Measurements from ENCODE around the gene SLC4A1AP. TPM values are rescaled to one million over a fixed set of nuclear protein-coding genes. Genes with fewer than 3 reads are reported as not detected.

Gene SLC4A1AP
- total and polyA plus RNA-seq, 2 of the 13 experiments (the other 11 are each of a cell fraction or from before 2014, with no cell fraction given): 15.3 to 44.6 TPM

- TF ChIP-seq, protein P1, sequence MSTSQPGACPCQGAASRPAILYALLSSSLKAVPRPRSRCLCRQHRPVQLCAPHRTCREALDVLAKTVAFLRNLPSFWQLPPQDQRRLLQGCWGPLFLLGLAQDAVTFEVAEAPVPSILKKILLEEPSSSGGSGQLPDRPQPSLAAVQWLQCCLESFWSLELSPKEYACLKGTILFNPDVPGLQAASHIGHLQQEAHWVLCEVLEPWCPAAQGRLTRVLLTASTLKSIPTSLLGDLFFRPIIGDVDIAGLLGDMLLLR (CRISPR knock-in tag; IDR thresholded peaks at IDR 0.05): no peak; the same call in 1 of the 2 replicates
- no peak for TF ChIP-seq PRDM4 (CRISPR knock-in tag; IDR thresholded peaks at IDR 0.05; ENCODE audit: borderline replicate concordance)
- no peak; the same call in none of the 2 replicates for TF ChIP-seq NFE2 (CRISPR knock-in tag; IDR thresholded peaks at IDR 0.05)
- TF ChIP-seq ZNF841 (CRISPR knock-in tag; IDR thresholded peaks at IDR 0.05; ENCODE audit: borderline replicate concordance): no peak
- TF ChIP-seq ZNF672 (CRISPR knock-in tag; IDR thresholded peaks at IDR 0.05): no peak
- TF ChIP-seq MXD3 (CRISPR knock-in tag; IDR thresholded peaks at IDR 0.05): peak; percentile 93
- peak; percentile 93; the same call in 1 of the 2 replicates for TF ChIP-seq ZFP36L2 (CRISPR knock-in tag; IDR thresholded peaks at IDR 0.05)
- TF ChIP-seq MAFG (CRISPR knock-in tag; IDR thresholded peaks at IDR 0.05): no peak
- no peak for TF ChIP-seq ZNF326 (CRISPR knock-in tag; IDR thresholded peaks at IDR 0.05; ENCODE audit: borderline replicate concordance)
- peak; percentile 94 for TF ChIP-seq ZNF205 (CRISPR knock-in tag; IDR thresholded peaks at IDR 0.05)
- TF ChIP-seq U2AF1 (optimal IDR thresholded peaks at IDR 0.05; ENCODE audit: low read depth, low read length): peak; percentile 96
- TF ChIP-seq, protein P2, sequence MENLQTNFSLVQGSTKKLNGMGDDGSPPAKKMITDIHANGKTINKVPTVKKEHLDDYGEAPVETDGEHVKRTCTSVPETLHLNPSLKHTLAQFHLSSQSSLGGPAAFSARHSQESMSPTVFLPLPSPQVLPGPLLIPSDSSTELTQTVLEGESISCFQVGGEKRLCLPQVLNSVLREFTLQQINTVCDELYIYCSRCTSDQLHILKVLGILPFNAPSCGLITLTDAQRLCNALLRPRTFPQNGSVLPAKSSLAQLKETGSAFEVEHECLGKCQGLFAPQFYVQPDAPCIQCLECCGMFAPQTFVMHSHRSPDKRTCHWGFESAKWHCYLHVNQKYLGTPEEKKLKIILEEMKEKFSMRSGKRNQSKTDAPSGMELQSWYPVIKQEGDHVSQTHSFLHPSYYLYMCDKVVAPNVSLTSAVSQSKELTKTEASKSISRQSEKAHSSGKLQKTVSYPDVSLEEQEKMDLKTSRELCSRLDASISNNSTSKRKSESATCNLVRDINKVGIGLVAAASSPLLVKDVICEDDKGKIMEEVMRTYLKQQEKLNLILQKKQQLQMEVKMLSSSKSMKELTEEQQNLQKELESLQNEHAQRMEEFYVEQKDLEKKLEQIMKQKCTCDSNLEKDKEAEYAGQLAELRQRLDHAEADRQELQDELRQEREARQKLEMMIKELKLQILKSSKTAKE (CRISPR knock-in tag; IDR thresholded peaks at IDR 0.05; ENCODE audit: borderline replicate concordance): no peak
- TF ChIP-seq ELF1 (CRISPR knock-in tag; IDR thresholded peaks at IDR 0.05): peak; percentile 66; the same call in 1 of the 2 replicates
- TF ChIP-seq ARID4A (CRISPR knock-in tag; IDR thresholded peaks at IDR 0.05; ENCODE audit: borderline replicate concordance): peak; percentile 96
- 0 out of 2 replicates have a peak, but pooled peaks have one; percentile 56 for TF ChIP-seq MTA3 (CRISPR knock-in tag; IDR thresholded peaks at IDR 0.05)
- peak; percentile 94; the same call in 1 of the 2 replicates for TF ChIP-seq GLI4 (CRISPR knock-in tag; IDR thresholded peaks at IDR 0.05; ENCODE audit: borderline replicate concordance)
- TF ChIP-seq SIX4 (CRISPR knock-in tag; IDR thresholded peaks at IDR 0.05): no peak; the same call in 1 of the 2 replicates
Measured at GRCh38 chr2:27663285-27664153, at the start of gene SLC4A1AP, which contains the start of gene SUPT7L (continued).

Measured in HepG2 (cell line).